Mononuclear cell (primary cell): ENCODE measurements around the gene C7. TPM values are rescaled to one million over a fixed set of nuclear protein-coding genes. Genes with fewer than 3 reads are reported as not detected.
"Not testable (repeated sequence)": the region's sequence is repeated elsewhere in the genome, so short reads cannot be mapped to it uniquely, and the experiment has no call there.

Experiments
- H3K27me3 ChIP-seq: 2 replicates; pipeline ENCODE4 v1.6.0; 2011; ENCODE audit warnings: low read length, control low read depth; ENCODE audit not compliant: insufficient read depth
- H3K4me1 ChIP-seq: 2 replicates; pipeline ENCODE4 v1.5.1; 2011; ENCODE audit warnings: mild to moderate bottlenecking, low read length, control low read depth; ENCODE audit not compliant: insufficient read depth
- H3K4me3 ChIP-seq: 2 replicates; pipeline ENCODE4 v1.5.1; 2011; ENCODE audit warnings: mild to moderate bottlenecking, low read length, moderate library complexity
- H3K9me3 ChIP-seq: 2 replicates; pipeline ENCODE4 v1.5.1; 2011; ENCODE audit warnings: low read depth, mild to moderate bottlenecking, control low read depth, low read length
- total RNA-seq: library from RNA; depleted of rRNA; stranded (reverse); fragments of >200 nt; gene quantifications from one replicate; pipeline ENCODE4 v1.2.3, GENCODE V29; 2012

Gene C7
- not detected for total RNA-seq

GRCh38 chr5:40909264-40909663, at the start of gene C7:
Gene C7, plus strand, starts transcription at chr5:40909497. Its CDS starts 114 bp downstream, at chr5:40909611.
- peaks cover 17% of the 10 kb centered on the region for H3K27me3 ChIP-seq
- H3K4me1 ChIP-seq: no peaks in the 10 kb centered on the region
- H3K4me3 ChIP-seq: no peak within 1 kb of the TSS

GRCh38 chr5:40860711-40861110, 48.6 kb upstream of the C7 start:
- Histone ChIP-seq H3K4me1 (no peaks in the 10 kb centered on the region), H3K9me3 (no peaks in the 10 kb centered on the region), H3K4me3 (no peak overlapping the region), H3K27me3 (no peaks in the 10 kb centered on the region)

More at GRCh38 chr5:40909264-40909663, at the start of gene C7:
- H3K9me3 ChIP-seq: no peaks in the 10 kb centered on the region

GRCh38 chr5:40865004-40865403, 44.3 kb upstream of the C7 start:
- not testable (repeated sequence) for H3K4me3 ChIP-seq, H3K9me3 ChIP-seq, H3K27me3 ChIP-seq, H3K4me1 ChIP-seq

DNA sequence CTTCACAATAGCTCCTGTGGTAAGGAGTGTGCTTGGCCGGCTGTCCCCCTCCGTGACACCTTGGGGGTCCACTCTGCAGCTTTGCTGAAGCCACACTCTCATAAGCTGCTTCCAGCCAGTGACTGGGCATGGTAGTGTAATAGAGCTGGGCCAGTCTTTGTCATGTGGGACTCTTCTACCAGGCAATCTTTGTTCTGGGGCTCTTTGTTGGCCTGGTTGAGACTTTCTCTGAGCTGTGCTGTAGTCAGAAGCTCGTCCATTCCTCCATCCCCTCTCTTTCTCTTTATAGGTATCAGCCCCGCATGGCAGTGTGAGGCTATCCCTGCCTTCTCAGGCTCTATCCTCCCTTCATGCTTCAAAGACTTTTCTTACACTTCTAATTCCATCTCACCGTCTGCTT, 42.5 kb upstream of the C7 start:
- Histone ChIP-seq H3K4me3 (no peak overlapping the region), H3K27me3 (no peaks in the 10 kb centered on the region), H3K9me3 (no peaks in the 10 kb centered on the region), H3K4me1 (no peaks in the 10 kb centered on the region)

DNA sequence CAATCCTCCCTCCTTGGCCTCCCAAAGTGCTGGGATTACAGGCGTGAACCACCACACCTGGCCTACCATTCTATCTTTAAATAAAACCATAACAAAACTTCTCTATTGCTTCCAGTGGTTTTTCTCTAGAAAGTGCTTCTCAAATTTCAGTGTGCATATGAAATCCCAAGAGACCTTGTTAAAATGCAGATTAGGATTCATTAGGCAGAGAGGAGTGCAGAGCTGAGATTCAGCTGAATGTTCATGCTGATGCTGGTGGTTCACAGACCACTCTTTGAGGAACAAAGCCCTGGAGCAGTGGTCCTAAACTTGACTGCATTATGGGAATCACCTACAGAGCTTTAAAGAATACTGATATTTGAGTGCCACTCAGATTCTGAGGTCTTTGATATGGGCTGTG, 39.9 kb upstream of the C7 start:
- H3K9me3 ChIP-seq: no peaks in the 10 kb centered on the region
- H3K4me1 ChIP-seq: no peaks in the 10 kb centered on the region
- no peaks in the 10 kb centered on the region for H3K27me3 ChIP-seq
- H3K4me3 ChIP-seq: no peak overlapping the region

DNA sequence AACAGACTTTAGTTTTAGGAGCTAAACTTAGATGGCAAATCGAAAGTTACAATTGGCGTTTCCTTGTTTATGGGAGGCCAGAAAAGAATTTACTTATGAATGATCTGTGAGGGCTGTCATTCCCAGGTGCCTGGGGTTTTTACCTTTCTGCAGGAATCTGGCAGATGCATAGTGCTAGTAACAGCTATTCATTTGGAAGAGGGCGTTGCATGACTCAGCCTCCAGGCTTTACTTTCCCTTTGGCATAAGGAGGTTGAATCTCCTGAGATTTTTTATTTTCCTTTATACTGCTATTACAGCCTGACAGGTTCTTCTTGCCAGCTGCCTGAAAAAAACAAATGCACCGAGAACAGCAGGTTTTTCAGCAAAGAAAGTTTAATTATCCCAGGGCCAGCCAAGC, 38.1 kb upstream of the C7 start:
- Histone ChIP-seq H3K9me3 (no peaks in the 10 kb centered on the region), H3K4me1 (no peaks in the 10 kb centered on the region), H3K27me3 (no peaks in the 10 kb centered on the region), H3K4me3 (no peak overlapping the region)

DNA sequence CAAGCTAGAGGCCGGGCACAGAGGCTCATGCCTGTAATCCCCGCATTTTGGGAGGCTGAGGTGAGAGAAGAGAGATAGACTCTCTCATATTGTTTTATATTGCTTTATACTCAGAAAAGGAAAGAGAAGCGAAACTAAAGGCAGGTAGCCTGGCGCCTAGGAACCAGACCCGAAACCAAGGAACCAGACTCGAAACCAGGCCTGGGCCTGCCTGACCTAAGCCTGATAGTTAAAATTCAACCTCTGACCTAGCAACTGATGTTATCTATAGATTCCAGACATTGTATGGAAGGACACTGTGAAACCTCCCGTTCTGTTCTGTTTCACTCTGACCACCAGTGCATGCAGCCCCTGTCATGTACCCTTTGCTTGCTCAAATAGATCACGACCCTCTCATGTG, 37.0 kb upstream of the C7 start:
- H3K27me3 ChIP-seq, H3K9me3 ChIP-seq, H3K4me3 ChIP-seq, H3K4me1 ChIP-seq: not testable (repeated sequence)

- Histone ChIP-seq H3K4me1 (no peaks in the 10 kb centered on the region), H3K9me3 (no peaks in the 10 kb centered on the region), H3K4me3 (no peak overlapping the region), H3K27me3 (no peaks in the 10 kb centered on the region)
These were observed 35.9 kb upstream of the C7 start for GRCh38 chr5:40873286-40873880.

DNA sequence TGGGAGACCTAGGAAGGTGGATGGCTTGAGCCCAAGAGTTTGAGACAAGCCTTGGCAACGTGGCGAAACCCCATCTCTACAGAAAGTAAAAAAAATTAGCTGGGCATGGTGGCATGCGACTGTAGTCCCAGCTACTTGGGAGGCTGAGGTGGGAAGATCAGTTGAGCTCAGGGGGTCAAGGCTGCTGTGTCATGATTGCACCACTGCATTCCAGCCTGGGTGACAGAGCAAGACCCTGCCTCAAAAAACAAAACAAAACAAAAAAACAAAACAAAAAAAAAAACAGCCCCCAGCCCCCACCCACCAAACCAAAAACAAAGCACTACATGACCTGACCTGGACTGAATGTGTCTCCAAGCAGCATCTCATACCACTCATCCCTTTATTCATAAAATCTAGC, 33.3 kb upstream of the C7 start:
- H3K4me3 ChIP-seq: no peak overlapping the region
- H3K4me1 ChIP-seq: no peaks in the 10 kb centered on the region
- H3K27me3 ChIP-seq: no peaks in the 10 kb centered on the region
- no peaks in the 10 kb centered on the region for H3K9me3 ChIP-seq

GRCh38 chr5:40877371-40877988, 31.8 kb upstream of the C7 start:
- Histone ChIP-seq H3K4me3 (no peak overlapping the region), H3K4me1 (no peaks in the 10 kb centered on the region), H3K27me3 (no peaks in the 10 kb centered on the region), H3K9me3 (no peaks in the 10 kb centered on the region)

- no peaks in the 10 kb centered on the region for H3K4me1 ChIP-seq
- no peaks in the 10 kb centered on the region for H3K27me3 ChIP-seq
- no peak overlapping the region for H3K4me3 ChIP-seq
- H3K9me3 ChIP-seq: no peaks in the 10 kb centered on the region
These were observed 29.9 kb upstream of the C7 start for GRCh38 chr5:40879163-40879942.

DNA sequence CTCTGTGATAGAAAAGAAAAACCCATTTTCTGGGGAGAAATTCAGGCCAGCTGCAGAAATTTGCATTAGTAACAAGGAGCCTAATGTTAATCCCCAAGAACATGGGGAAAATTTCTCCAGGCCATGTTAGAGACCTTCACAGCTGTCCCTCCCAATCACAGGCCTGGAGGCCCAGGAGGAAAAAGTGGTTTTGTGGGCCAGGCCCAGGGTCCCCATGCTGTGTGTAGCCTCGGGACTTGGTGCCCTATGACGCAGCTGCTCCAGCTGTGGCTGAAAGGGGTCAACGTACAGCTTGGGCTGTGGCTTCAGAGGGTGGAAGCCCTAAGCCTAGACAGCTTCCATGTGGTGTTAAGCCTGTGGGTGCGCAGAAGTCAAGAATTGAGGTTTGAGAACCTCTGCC, 27.0 kb upstream of the C7 start:
- no peaks in the 10 kb centered on the region for H3K27me3 ChIP-seq
- no peaks in the 10 kb centered on the region for H3K4me1 ChIP-seq

DNA sequence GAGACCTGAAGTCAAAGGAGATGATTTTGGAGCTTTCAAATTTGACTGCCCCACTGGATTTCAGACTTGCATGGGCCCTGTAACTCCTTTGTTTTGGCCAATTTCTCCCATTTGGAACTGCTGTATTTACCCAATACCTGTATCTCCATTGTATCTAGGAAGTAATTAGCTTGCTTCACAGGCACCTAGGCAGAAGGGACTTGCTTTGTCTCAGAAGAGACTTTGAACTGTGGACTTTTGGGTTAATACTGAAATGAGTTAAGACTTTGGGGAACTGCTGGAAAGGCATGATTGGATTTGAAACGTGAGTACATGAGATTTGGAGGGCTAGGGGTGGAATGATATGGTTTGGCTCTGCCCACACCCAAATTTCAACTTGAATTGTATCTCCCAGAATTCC, 26.2 kb upstream of the C7 start:
- H3K4me3 ChIP-seq, H3K27me3 ChIP-seq, H3K9me3 ChIP-seq, H3K4me1 ChIP-seq: not testable (repeated sequence)

More for the DNA sequence above, 27.0 kb upstream of the C7 start:
- no peak overlapping the region for H3K4me3 ChIP-seq
- H3K9me3 ChIP-seq: no peaks in the 10 kb centered on the region

DNA sequence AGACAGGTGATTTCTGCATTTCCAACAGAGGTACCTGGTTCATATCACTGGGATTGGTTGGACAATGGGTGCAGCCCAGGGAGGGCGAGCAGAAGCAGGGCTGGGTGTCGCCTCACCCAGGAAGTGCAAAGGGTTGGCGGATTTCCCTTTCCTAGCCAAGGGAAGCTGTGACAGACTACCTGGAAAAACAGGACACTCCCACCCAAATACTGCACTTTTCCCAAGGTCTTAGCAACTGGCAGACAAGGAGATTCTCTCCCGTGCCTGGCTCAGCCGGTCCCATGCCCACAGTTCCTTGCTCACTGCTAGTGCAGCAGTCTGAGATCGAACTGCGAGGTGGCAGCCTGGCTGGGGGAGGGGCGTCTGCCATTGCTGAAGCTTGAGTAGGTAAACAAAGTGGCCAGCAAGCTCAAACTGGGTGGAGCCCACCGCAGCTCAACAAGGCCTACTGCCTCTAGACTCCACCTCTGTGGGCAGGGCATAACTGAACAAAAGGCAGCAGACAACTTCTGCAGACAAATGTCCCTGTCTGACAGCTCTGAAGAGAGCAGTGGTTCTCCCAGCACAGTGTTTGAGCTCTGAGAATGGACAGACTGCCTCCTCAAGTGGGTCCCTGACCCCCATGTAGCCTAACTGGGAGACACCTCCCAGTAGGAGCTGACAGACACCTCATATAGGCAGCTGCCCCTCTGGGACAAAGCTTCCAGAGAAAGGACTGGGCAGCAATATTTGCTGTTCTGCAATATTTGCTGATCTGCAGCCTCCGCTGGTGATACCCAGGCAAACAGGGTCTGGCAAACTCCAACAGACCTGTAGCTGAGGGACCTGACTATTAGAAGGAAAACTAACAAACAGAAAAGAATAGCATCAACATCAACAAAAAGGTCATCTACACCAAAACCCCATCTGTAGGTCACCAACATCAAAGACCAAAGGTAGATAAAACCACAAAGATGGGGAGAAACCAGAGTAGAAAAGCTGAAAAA, 13.6 kb upstream of the C7 start:
- not testable (repeated sequence) for H3K4me1 ChIP-seq, H3K4me3 ChIP-seq, H3K9me3 ChIP-seq, H3K27me3 ChIP-seq
